ENCODE data around the gene CYFIP2. TPM values are rescaled to one million over a fixed set of nuclear protein-coding genes. Genes with fewer than 3 reads are reported as not detected.

The CYFIP2 gene
- total RNA-seq, 2 experiments from 2014 or later: 265 to 297 TPM

DNA sequence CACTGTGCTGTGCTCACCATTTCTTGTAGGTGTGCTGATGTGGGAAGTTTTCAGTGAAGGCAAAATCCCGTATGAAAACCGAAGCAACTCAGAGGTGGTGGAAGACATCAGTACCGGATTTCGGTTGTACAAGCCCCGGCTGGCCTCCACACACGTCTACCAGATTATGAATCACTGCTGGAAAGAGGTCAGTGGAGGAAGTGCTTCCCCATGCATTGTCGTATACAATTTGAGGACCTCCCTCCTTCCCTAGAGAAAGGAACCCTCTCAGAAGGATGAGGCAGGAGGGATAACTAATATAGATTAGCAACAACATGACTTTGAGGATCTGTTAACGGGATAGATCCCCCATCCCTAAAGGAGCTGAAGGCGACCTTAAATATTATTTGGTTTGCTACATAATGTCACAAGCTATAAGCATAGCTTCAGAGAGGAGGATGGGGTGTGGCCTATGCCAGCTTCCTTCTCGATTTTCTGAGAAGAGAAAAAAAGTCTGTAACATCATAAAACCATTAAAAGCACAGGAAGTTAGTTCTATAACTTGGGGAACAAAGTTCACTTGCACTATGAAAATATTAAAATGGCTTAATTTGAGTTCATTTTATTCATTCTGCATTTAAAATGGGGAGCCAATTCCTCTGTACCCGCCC is 17.0 kb upstream of the CYFIP2 start:
- CTCF ChIA-PET: interaction anchor here (0.7 kb wide), 1 partner anchor 12 kb away, joined by 3 read pairs; no protein-coding TSS in a partner anchor
- POLR2A ChIA-PET: interaction anchor here (1.0 to 1.4 kb wide), 2 partner anchors 24 to 32 kb away, joined by 3 to 6 read pairs; no protein-coding TSS in a partner anchor

DNA sequence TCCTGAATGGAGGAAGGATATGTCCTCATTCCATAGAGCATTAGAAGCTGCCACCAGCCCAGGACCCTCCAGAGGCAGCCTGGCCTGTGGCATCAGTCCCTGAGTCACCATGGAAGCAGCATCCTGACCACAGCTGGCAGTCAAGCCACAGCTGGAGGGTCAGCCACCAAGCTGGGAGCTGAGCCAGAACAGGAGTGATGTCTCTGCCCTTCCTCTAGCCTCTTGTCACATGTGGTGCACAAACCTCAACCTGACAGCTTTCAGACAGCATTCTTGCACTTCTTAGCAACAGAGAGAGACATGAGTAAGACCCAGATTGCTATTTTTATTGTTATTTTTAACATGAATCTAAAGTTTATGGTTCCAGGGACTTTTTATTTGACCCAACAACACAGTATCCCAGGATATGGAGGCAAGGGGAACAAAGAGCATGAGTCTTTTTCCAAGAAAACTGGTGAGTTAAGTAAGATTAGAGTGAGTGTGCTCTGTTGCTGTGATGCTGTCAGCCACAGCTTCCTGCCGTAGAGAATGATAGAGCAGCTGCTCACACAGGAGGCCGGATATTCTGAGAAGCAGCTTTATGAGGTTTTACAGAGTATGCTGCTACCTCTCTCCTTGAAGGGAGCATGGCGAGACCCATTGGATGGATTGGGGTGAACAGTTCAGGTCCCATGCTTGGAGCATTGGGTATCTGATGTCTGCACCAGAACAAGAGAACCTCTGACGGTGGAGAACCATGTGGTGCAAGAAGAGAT is 13.0 kb upstream of the CYFIP2 start:
- CTCF ChIA-PET: interaction anchor here (0.7 to 3.2 kb wide), 22 partner anchors 11 to 116 kb away, joined by 3 to 9 read pairs (median 3); partner anchors contain the start of genes CYFIP2 and MED7
- POLR2A ChIA-PET: interaction anchor here (0.5 to 1.6 kb wide), 9 partner anchors 9 to 478 kb away, joined by 3 to 8 read pairs (median 4); partner anchors contain the start of gene ITK

- CTCF ChIA-PET: interaction anchor here (0.5 to 3.2 kb wide), 21 partner anchors 10 to 111 kb away, joined by 3 to 9 read pairs (median 3); partner anchors contain the start of genes CYFIP2 and MED7
- POLR2A ChIA-PET: interaction anchor here (0.5 to 1.5 kb wide), 7 partner anchors 9 to 477 kb away, joined by 3 to 8 read pairs (median 5); no protein-coding TSS in a partner anchor
Measured at GRCh38 chr5:157253547-157253946, 12.4 kb upstream of the CYFIP2 start.

DNA sequence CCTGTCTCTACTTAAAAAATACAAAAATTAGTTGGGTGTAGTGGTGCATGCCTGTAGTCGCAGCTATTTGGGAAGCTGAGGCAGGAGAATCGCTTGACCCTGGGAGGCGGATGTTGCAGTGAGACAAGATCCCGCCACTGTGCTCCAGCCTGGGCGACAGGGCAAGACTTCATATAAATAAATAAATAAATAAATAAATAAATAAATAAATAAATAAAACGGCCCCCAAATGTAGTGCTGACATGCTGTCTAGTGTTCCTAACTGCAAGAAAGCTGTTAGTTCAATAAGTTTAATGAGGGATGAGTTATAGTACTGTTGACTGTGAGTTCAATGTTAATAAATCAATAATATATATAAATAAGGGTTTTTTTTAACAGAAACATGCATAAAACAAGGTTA is 7.5 kb upstream of the CYFIP2 start:
- ChIA-PET CTCF (interaction anchor here (1.6 to 2.1 kb wide), 2 partner anchors 9 to 14 kb away, joined by 3 to 9 read pairs; no protein-coding TSS in a partner anchor), POLR2A (no interaction called here)

DNA sequence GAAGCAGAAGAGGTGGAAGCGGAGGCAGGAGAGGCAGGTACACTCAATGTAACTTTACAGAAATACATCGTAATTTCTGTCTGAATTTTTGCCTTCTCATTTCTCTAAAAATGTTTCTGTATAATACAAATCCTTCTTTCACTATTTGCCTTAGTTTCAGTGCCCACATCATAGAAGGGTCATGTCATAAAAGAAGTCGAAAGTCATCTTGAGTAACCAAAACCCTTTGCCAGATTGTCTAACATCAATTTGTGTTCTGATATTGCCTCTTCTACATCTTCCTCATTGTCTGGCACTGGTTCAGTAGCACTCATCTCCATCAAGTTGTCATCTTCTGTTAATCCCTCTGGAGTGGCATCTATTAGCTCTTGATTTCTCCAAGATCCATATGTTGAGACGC is 6.2 kb upstream of the CYFIP2 start:
- POLR2A ChIA-PET: no interaction called here
- CTCF ChIA-PET: interaction anchor here (1.6 kb wide), 1 partner anchor 13 kb away, joined by 3 read pairs; no protein-coding TSS in a partner anchor

GRCh38 chr5:157263496-157264090 is 2.3 kb upstream of the CYFIP2 start:
- ChIA-PET CTCF (interaction anchor here (0.7 to 1.4 kb wide), 3 partner anchors 8 to 12 kb away, joined by 3 to 4 read pairs (median 3); no protein-coding TSS in a partner anchor), POLR2A (interaction anchor here (1.2 kb wide), 1 partner anchor 12 kb away, joined by 3 read pairs; no protein-coding TSS in a partner anchor)

- POLR2A ChIA-PET: interaction anchor here (0.7 to 1.6 kb wide), 5 partner anchors 44 to 124 kb away, joined by 3 to 7 read pairs (median 3); partner anchors contain the start of gene MED7
- CTCF ChIA-PET: interaction anchor here (1.4 to 2.6 kb wide), 4 partner anchors 7 to 117 kb away, joined by 5 to 9 read pairs (median 6); no protein-coding TSS in a partner anchor
Measured at GRCh38 chr5:157266286-157267007, 524 bp downstream of the CYFIP2 start.

DNA sequence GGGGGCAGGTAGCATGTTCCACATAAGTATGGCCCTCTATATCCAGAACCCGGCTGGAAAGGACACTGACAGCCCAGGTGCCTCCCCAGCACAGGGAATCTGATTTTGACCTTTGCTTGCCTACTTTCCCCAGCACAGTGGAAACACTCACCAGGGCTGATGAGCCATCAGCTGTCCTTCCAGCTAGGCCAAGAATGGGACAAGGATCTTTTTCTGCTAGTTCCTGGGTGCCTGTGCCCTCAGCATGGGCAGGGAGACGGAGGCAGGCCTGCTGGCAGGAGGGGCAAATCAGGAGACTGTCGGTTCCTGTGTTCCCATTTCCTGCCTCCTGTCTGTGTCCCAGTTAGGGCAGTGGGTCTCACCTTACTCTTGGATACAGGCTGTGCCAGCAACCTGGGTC is 1.1 kb downstream of the CYFIP2 start:
- POLR2A ChIA-PET: interaction anchor here (0.7 to 2.9 kb wide), 6 partner anchors 19 to 124 kb away, joined by 3 to 15 read pairs (median 4); partner anchors contain the start of gene MED7

DNA sequence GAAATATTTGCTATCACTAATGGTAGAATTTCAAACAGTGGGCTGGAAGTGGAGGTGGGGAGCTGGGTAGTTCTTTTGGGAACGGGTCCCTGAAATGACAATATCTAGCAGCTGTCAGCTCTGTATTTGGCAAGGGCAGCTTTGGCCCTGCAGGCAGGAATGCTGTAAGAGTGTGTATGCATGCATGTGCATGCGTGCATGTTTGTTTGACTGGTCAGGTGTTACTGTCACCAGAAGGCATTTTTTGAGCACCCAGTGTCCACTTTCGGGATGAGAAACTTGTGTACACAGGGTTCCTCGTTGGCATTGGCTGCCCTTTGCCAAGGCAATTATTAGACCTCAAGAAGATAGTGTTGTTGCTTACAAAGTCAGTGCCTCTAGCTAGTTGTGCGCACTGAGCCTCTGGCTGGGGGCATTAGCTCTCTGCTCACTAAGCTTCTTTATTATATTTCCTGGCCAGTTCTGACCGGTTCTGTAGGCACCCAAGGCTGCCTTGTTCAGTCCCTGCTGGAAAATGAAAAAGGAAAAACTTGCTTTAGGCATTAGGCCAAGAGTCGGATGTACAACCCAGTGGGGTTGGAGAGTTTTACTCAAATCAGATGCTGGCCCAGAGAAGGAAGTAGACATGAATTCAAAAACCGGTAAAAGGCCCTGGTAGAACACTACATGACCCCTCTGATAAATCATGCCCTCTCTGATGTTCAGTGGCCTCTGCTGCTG is 2.0 kb downstream of the CYFIP2 start:
- CTCF ChIA-PET: interaction anchor here (0.8 to 2.6 kb wide), 7 partner anchors 10 to 97 kb away, joined by 3 to 9 read pairs (median 3); no protein-coding TSS in a partner anchor
- POLR2A ChIA-PET: interaction anchor here (0.6 to 2.9 kb wide), 5 partner anchors 20 to 190 kb away, joined by 3 to 15 read pairs (median 4); partner anchors contain the start of gene MED7

More for the DNA sequence above, 1.1 kb downstream of the CYFIP2 start:
- CTCF ChIA-PET: interaction anchor here (1.0 to 2.6 kb wide), 4 partner anchors 10 to 118 kb away, joined by 3 to 9 read pairs (median 6); no protein-coding TSS in a partner anchor

GRCh38 chr5:157269165-157269671 is 3.3 kb downstream of the CYFIP2 start:
- POLR2A ChIA-PET: interaction anchor here (0.5 to 2.9 kb wide), 3 partner anchors 12 to 79 kb away, joined by 4 to 15 read pairs (median 4); no protein-coding TSS in a partner anchor
- CTCF ChIA-PET: interaction anchor here (0.7 kb wide), 1 partner anchor 120 kb away, joined by 3 read pairs; no protein-coding TSS in a partner anchor

GRCh38 chr5:157269761-157270272 is 3.9 kb downstream of the CYFIP2 start:
- POLR2A ChIA-PET: interaction anchor here (0.5 to 2.9 kb wide), 3 partner anchors 11 to 80 kb away, joined by 4 to 15 read pairs (median 4); no protein-coding TSS in a partner anchor
- CTCF ChIA-PET: interaction anchor here (0.7 kb wide), 1 partner anchor 121 kb away, joined by 3 read pairs; no protein-coding TSS in a partner anchor

- CTCF ChIA-PET: interaction anchor here (1.3 kb wide), 1 partner anchor 18 kb away, joined by 3 read pairs; no protein-coding TSS in a partner anchor
- POLR2A ChIA-PET: no interaction called here
Measured at GRCh38 chr5:157270771-157271170, 4.8 kb downstream of the CYFIP2 start.

GRCh38 chr5:157271740-157272271 is 5.9 kb downstream of the CYFIP2 start:
- ChIA-PET POLR2A (interaction anchor here (0.6 to 2.3 kb wide), 7 partner anchors 11 to 129 kb away, joined by 3 to 9 read pairs (median 6); partner anchors contain the start of gene MED7), CTCF (interaction anchor here (0.7 to 2.0 kb wide), 6 partner anchors 13 to 123 kb away, joined by 3 to 7 read pairs (median 3); no protein-coding TSS in a partner anchor)

GRCh38 chr5:157273131-157273556 is 7.2 kb downstream of the CYFIP2 start:
- CTCF ChIA-PET: interaction anchor here (0.9 to 2.0 kb wide), 9 partner anchors 8 to 130 kb away, joined by 3 to 8 read pairs (median 4); partner anchors contain the start of gene CYFIP2
- POLR2A ChIA-PET: interaction anchor here (0.6 to 2.3 kb wide), 10 partner anchors 13 to 130 kb away, joined by 3 to 8 read pairs (median 4); partner anchors contain the start of gene MED7

- CTCF ChIA-PET: interaction anchor here (1.2 kb wide), 1 partner anchor 10 kb away, joined by 3 read pairs; no protein-coding TSS in a partner anchor
- POLR2A ChIA-PET: no interaction called here
Measured at GRCh38 chr5:157275403-157275802, 9.5 kb downstream of the CYFIP2 start.
